Erythroblast (primary cell): ENCODE measurements around the gene KCNE3.

Experiments
- GATA1 ChIP-seq: IDR thresholded peaks from 2 replicates; pipeline ENCODE4 v1.6.1; 2011; ENCODE audit warnings: low read depth, mild to moderate bottlenecking, control low read depth, low read length, moderate library complexity
- POLR2A ChIP-seq: IDR thresholded peaks from 2 replicates; pipeline ENCODE4 v1.6.1; 2011; ENCODE audit warnings: mild to moderate bottlenecking, low read length

- TF ChIP-seq POLR2A (peak; percentile 71), GATA1 (no peak)
These were observed 7.8 kb downstream of the KCNE3 start for GRCh38 chr11:74459584-74459983.
